K562 (cell line): ENCODE data around the gene HDAC5. TPM values are rescaled to one million over a fixed set of nuclear protein-coding genes. Genes with fewer than 3 reads are reported as not detected.

Source experiments
- ILF3 ChIP-seq: fragments of 450-650 bp; IDR thresholded peaks from 2 replicates; pipeline ENCODE4 v1.6.1; 2018; ENCODE audit warnings: antibody characterized with exemption, mild to moderate bottlenecking, moderate library complexity, borderline replicate concordance
- MIER1 ChIP-seq: fragments of 450-650 bp; IDR thresholded peaks from 2 replicates; pipeline ENCODE4 v1.6.1; 2016; ENCODE audit warnings: antibody characterized with exemption, mild to moderate bottlenecking, low read depth
- POLR2G ChIP-seq: fragments of 200-400 bp; formaldehyde crosslinking; IDR thresholded peaks from 2 replicates; pipeline ENCODE4 v1.6.1; 2017; ENCODE audit warnings: low read depth, mild to moderate bottlenecking, antibody characterized with exemption, low read length, moderate library complexity
- polyA plus RNA-seq, 8 experiments: library from polyadenylated mRNA; depleted of rRNA in 4 of 8; stranded (reverse) in 5 of 8; unstranded in 3 of 8; fragments of >200 nt; fragmentation: Nextera tagmentation in 2 of 8; fragmentation: Illumina TruSeq in 1 of 8; extraction: Ambion mirVana in 2 of 8; extraction: Trizol in 1 of 8; gene quantifications; 2 replicates each; pipeline versions ENCODE4 v1.2.1 to v1.2.3, GENCODE V29; 2011 to 2014; ENCODE audit warnings: inconsistent platforms in 1 of 8, missing spikeins in 1 of 8
- total RNA-seq, 7 experiments: library from RNA; depleted of rRNA in 6 of 7; stranded (reverse); fragments of >200 nt in 6 of 7; fragmentation: Illumina TruSeq in 2 of 7; extraction: Trizol in 2 of 7; gene quantifications; 2 replicates each; pipeline versions ENCODE4 v1.2.1 to v1.2.3, GENCODE V29; 2011 to 2021; ENCODE audit warnings: low replicate concordance in 1 of 7
- TF ChIP-seq, protein P1 (sequence below), 2 experiments: fragments of 450-650 bp; IDR thresholded peaks; 2 replicates each; pipeline ENCODE4 v1.6.1; 2016; ENCODE audit warnings: mild to moderate bottlenecking in 2 of 2, borderline replicate concordance in 1 of 2, low read depth in 1 of 2, moderate library complexity in 1 of 2
- TF ChIP-seq, protein P2 (sequence below): conservative IDR thresholded peaks from 2 replicates; pipeline ENCODE4 v1.6.1; 2011; ENCODE audit warnings: low read depth, mild to moderate bottlenecking, low read length; ENCODE audit not compliant: control insufficient read depth
- TF ChIP-seq, protein P3 (sequence below): IDR thresholded peaks from 3 replicates; pipeline ENCODE4 v1.6.1; 2011; ENCODE audit warnings: borderline replicate concordance, mild to moderate bottlenecking, moderate library complexity; ENCODE audit not compliant: insufficient read length; ENCODE audit errors: extremely low read depth

HDAC5 gene
- total and polyA plus RNA-seq, 9 of the 15 experiments (the other 6 are each of a cell fraction or from before 2014, with no cell fraction given), result 0.45 to 26.2 (median 16.4) TPM

DNA sequence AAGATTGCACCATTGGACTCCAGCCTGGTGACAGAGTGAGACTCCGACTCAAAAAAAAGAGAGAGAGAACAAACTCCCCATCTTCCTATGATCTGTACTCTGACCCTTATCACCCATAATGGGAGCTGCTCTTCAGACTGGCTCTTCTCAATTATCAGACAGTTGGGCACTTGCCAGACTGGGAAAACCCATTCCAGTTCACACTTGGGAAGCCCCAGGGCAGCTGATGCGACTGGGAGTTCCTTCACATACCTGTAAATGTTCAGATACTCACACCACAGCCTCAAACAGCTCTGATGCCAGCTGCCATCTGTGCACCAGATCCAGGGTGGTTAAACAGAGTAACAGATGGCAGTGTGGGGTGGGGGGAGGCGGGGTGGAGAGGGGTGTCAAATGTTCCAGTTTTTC, 84.8 kb downstream of the HDAC5 start (continued):
- TF ChIP-seq, protein P1, sequence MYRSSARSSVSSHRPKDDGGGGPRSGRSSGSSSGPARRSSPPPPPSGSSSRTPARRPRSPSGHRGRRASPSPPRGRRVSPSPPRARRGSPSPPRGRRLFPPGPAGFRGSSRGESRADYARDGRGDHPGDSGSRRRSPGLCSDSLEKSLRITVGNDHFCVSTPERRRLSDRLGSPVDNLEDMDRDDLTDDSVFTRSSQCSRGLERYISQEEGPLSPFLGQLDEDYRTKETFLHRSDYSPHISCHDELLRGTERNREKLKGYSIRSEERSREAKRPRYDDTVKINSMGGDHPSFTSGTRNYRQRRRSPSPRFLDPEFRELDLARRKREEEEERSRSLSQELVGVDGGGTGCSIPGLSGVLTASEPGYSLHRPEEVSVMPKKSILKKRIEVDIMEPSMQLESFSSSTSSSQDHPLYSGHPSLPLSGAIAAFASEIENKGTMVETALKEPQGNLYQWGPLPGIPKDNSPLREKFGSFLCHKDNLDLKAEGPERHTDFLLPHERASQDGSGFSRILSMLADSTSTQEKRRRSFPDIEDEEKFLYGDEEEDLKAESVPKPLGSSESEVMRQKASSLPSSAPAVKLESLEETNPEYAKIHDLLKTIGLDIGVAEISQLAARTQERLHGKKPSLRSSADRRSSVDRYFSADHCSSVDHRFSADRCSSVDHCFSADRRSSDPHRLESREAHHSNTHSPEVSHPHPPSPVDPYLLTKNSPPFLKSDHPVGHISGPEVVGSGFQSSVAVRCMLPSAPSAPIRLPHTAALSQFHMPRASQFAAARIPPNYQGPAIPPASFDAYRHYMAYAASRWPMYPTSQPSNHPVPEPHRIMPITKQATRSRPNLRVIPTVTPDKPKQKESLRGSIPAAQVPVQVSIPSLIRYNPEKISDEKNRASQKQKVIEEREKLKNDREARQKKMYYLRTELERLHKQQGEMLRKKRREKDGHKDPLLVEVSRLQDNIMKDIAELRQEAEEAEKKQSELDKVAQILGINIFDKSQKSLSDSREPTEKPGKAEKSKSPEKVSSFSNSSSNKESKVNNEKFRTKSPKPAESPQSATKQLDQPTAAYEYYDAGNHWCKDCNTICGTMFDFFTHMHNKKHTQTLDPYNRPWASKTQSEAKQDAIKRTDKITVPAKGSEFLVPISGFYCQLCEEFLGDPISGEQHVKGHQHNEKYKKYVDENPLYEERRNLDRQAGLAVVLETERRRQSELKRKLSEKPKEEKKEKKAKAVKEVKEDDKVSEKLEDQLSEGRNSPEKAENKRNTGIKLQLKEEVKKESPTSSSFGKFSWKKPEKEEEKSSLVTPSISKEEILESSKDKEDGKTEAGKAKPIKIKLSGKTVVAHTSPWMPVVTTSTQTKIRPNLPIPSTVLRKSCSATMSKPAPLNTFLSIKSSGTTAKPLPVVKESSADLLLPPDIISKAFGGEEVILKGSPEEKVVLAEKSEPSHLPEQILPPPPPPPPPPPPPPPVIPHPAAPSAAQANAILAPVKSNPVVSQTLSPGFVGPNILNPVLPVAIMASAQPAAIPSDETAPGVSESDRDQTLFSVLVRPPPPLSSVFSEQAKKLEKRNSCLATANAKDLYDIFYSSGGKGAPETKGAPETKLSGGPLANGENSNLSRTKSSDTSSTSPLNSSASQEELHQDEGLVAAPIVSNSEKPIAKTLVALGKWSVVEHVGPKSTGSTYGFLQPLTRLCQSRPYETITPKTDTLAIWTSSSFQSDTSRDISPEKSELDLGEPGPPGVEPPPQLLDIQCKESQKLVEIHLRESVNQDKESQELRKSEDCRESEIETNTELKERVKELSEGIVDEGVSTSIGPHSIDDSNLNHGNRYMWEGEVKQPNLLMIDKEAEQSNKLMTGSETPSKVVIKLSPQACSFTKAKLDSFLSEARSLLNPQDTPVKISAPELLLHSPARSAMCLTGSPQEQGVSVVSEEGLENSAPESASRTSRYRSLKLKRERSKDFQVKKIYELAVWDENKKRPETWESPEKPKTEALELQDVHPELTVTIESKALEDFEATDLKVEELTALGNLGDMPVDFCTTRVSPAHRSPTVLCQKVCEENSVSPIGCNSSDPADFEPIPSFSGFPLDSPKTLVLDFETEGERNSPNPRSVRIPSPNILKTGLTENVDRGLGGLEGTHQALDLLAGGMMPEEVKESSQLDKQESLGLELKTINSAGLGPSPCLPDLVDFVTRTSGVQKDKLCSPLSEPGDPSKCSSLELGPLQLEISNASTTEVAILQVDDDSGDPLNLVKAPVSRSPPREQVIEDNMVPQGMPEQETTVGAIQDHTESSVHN (IDR thresholded peaks at IDR 0.05; ENCODE audit: borderline replicate concordance in 1 of 2, low read depth in 1 of 2), result no peak
- TF ChIP-seq, protein P2, sequence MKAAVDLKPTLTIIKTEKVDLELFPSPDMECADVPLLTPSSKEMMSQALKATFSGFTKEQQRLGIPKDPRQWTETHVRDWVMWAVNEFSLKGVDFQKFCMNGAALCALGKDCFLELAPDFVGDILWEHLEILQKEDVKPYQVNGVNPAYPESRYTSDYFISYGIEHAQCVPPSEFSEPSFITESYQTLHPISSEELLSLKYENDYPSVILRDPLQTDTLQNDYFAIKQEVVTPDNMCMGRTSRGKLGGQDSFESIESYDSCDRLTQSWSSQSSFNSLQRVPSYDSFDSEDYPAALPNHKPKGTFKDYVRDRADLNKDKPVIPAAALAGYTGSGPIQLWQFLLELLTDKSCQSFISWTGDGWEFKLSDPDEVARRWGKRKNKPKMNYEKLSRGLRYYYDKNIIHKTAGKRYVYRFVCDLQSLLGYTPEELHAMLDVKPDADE, result no peak
- TF ChIP-seq ILF3, result no peak
- TF ChIP-seq MIER1, result no peak
- no peak for TF ChIP-seq POLR2G
- TF ChIP-seq, protein P3, sequence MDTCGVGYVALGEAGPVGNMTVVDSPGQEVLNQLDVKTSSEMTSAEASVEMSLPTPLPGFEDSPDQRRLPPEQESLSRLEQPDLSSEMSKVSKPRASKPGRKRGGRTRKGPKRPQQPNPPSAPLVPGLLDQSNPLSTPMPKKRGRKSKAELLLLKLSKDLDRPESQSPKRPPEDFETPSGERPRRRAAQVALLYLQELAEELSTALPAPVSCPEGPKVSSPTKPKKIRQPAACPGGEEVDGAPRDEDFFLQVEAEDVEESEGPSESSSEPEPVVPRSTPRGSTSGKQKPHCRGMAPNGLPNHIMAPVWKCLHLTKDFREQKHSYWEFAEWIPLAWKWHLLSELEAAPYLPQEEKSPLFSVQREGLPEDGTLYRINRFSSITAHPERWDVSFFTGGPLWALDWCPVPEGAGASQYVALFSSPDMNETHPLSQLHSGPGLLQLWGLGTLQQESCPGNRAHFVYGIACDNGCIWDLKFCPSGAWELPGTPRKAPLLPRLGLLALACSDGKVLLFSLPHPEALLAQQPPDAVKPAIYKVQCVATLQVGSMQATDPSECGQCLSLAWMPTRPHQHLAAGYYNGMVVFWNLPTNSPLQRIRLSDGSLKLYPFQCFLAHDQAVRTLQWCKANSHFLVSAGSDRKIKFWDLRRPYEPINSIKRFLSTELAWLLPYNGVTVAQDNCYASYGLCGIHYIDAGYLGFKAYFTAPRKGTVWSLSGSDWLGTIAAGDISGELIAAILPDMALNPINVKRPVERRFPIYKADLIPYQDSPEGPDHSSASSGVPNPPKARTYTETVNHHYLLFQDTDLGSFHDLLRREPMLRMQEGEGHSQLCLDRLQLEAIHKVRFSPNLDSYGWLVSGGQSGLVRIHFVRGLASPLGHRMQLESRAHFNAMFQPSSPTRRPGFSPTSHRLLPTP, result no peak
